Neuronal stem cell (in vitro differentiated cells): Measurements from ENCODE around the gene PARG.
"Not testable (repeated sequence)": the region's sequence is repeated elsewhere in the genome, so short reads cannot be mapped to it uniquely, and the experiment has no call there.

Source experiments
- DNase-seq: peaks from one replicate; pipeline ENCODE4 v3.0.0-alpha.2; 2013; ENCODE audit warnings: low spot score
- H2AFZ ChIP-seq: one replicate; pipeline ENCODE4 v1.6.1; 2013; ENCODE audit warnings: mild to moderate bottlenecking, low read length, inconsistent platforms
- H2AK5ac ChIP-seq: 2 replicates; pipeline ENCODE4 v1.6.1; 2013; ENCODE audit warnings: low read depth, mild to moderate bottlenecking, inconsistent platforms, low read length, moderate library complexity, mixed read lengths
- H2BK120ac ChIP-seq: 2 replicates; pipeline ENCODE4 v1.6.1; 2013; ENCODE audit warnings: low read depth, mild to moderate bottlenecking, inconsistent platforms, low read length, moderate library complexity, mixed read lengths
- H2BK12ac ChIP-seq: one replicate; pipeline ENCODE4 v1.6.1; 2013; ENCODE audit warnings: low read length, inconsistent platforms
- H2BK15ac ChIP-seq: 2 replicates; pipeline ENCODE4 v1.6.1; 2013; ENCODE audit warnings: mild to moderate bottlenecking, low read length, inconsistent platforms, mixed read lengths
- H2BK5ac ChIP-seq: one replicate; pipeline ENCODE4 v1.6.1; 2013; ENCODE audit warnings: inconsistent platforms, mild to moderate bottlenecking, low read length, moderate library complexity
- H3K14ac ChIP-seq: one replicate; pipeline ENCODE4 v1.6.1; 2013; ENCODE audit warnings: low read length, inconsistent platforms
- H3K18ac ChIP-seq: 2 replicates; pipeline ENCODE4 v1.6.1; 2013; ENCODE audit warnings: low read length, inconsistent platforms
- H3K23ac ChIP-seq: 2 replicates; pipeline ENCODE4 v1.6.1; 2013; ENCODE audit warnings: low read depth, mild to moderate bottlenecking, mixed read lengths, low read length, inconsistent platforms; ENCODE audit not compliant: poor library complexity
- H3K27ac ChIP-seq: replicated peaks from 3 replicates; pipeline ENCODE4 v1.5.1; 2013; ENCODE audit warnings: low read length, inconsistent platforms
- H3K27me3 ChIP-seq, 3 experiments: 2 replicates each; pipeline ENCODE4 v1.6.1; 2013; ENCODE audit warnings: low read length in 3 of 3, mild to moderate bottlenecking in 2 of 3, inconsistent platforms in 1 of 3, low read depth in 1 of 3, mixed read lengths in 1 of 3, moderate library complexity in 1 of 3; ENCODE audit not compliant: control insufficient read depth in 3 of 3, insufficient read depth in 3 of 3
- H3K36me3 ChIP-seq, 2 donors: replicated peaks in 1 of 2; 2 replicates each; pipeline ENCODE4 v1.6.1; 2013; ENCODE audit warnings: low read length in 2 of 2; ENCODE audit not compliant: control insufficient read depth in 2 of 2, insufficient read depth in 2 of 2
- H3K4ac ChIP-seq: 2 replicates; pipeline ENCODE4 v1.6.1; 2013; ENCODE audit warnings: inconsistent platforms, mild to moderate bottlenecking, low read length, moderate library complexity
- H3K4me1 ChIP-seq, 2 donors: 1 replicate in 1 of 2; 2 replicates in 1 of 2; pipeline ENCODE4 v1.6.1; 2013; ENCODE audit warnings: low read length in 2 of 2, low read depth in 1 of 2; ENCODE audit not compliant: control insufficient read depth in 2 of 2, insufficient read depth in 1 of 2
- H3K4me2 ChIP-seq: one replicate; pipeline ENCODE4 v1.6.1; 2013; ENCODE audit warnings: mild to moderate bottlenecking, low read length, inconsistent platforms; ENCODE audit not compliant: insufficient read depth, poor library complexity, severe bottlenecking
- H3K4me3 ChIP-seq, 2 donors: 2 replicates each; pipeline ENCODE4 v1.5.1; 2013; ENCODE audit warnings: low read length in 2 of 2, mild to moderate bottlenecking in 2 of 2, inconsistent platforms in 1 of 2, moderate library complexity in 1 of 2
- H3K79me1 ChIP-seq: one replicate; pipeline ENCODE4 v1.6.1; 2013; ENCODE audit warnings: low read depth, mild to moderate bottlenecking, inconsistent platforms, low read length, moderate library complexity
- H3K9ac ChIP-seq: one replicate; pipeline ENCODE4 v1.6.1; 2013; ENCODE audit warnings: mild to moderate bottlenecking, low read depth, low read length, inconsistent platforms; ENCODE audit not compliant: poor library complexity
- H3K9me3 ChIP-seq, 2 donors: replicated peaks in 1 of 2; 2 replicates each; pipeline versions ENCODE3 to v1.6.1; 2013; ENCODE audit warnings: low read length in 2 of 2, mild to moderate bottlenecking in 2 of 2, inconsistent platforms in 1 of 2, low read depth in 1 of 2, mixed read lengths in 1 of 2, moderate library complexity in 1 of 2; ENCODE audit not compliant: control insufficient read depth in 2 of 2, insufficient read depth in 1 of 2
- H4K8ac ChIP-seq: one replicate; pipeline ENCODE4 v1.6.1; 2013; ENCODE audit warnings: low read depth, mild to moderate bottlenecking, inconsistent platforms, low read length, moderate library complexity
- H4K91ac ChIP-seq: one replicate; pipeline ENCODE4 v1.6.1; 2013; ENCODE audit warnings: low read length, low read depth, mild to moderate bottlenecking, inconsistent platforms; ENCODE audit not compliant: poor library complexity
- WGBS, 2 donors: extraction: QIAGEN DNeasy Blood & Tissue Kit; methylation state at CpG; one replicate each; pipeline ENCODE4 v1.1.7; 2013; ENCODE audit warnings: missing lambda C conversion rate in 2 of 2, mixed read lengths in 1 of 2; ENCODE audit not compliant: insufficient read length in 2 of 2, insufficient replicate concordance in 1 of 2; ENCODE audit errors: extremely low coverage in 2 of 2; 5-methylcytosine and 5-hydroxymethylcytosine counted together

Gene PARG

GRCh38 chr10:49922041-49922440 is 19.8 kb downstream of the PARG start:
- not testable (repeated sequence) for H2BK12ac ChIP-seq, H3K9me3 ChIP-seq, H3K27ac ChIP-seq, H3K4ac ChIP-seq, H4K8ac ChIP-seq, H3K4me2 ChIP-seq, H2BK120ac ChIP-seq, H3K79me1 ChIP-seq, H2AFZ ChIP-seq, H3K23ac ChIP-seq, H3K4me3 ChIP-seq, H3K4me1 ChIP-seq, H3K18ac ChIP-seq, H3K14ac ChIP-seq, DNase-seq, H2BK15ac ChIP-seq, H2BK5ac ChIP-seq, H3K27me3 ChIP-seq, H3K9ac ChIP-seq, H2AK5ac ChIP-seq, H4K91ac ChIP-seq
- no CpG with 5 or more reads among the region's 4 CpGs for WGBS, 2 donors
- H3K36me3 ChIP-seq: peaks cover 0 to 29% of the 10 kb centered on the region in 2 donors

GRCh38 chr10:49917927-49918326 is 23.9 kb downstream of the PARG start:
- not testable (repeated sequence) for H3K14ac ChIP-seq

GRCh38 chr10:49916451-49916850 is 25.4 kb downstream of the PARG start:
- H2BK120ac ChIP-seq, H2BK12ac ChIP-seq, H2AK5ac ChIP-seq, H4K91ac ChIP-seq, H3K18ac ChIP-seq, H3K27ac ChIP-seq, H3K4me3 ChIP-seq, H3K4ac ChIP-seq, H3K79me1 ChIP-seq, DNase-seq, H3K4me1 ChIP-seq, H3K23ac ChIP-seq, H3K14ac ChIP-seq, H2BK5ac ChIP-seq, H2AFZ ChIP-seq, H3K4me2 ChIP-seq, H3K27me3 ChIP-seq, H2BK15ac ChIP-seq, H3K9me3 ChIP-seq, H4K8ac ChIP-seq, H3K9ac ChIP-seq: not testable (repeated sequence)
- peaks cover 2 to 43% of the 10 kb centered on the region in 2 donors for H3K36me3 ChIP-seq

More at GRCh38 chr10:49917927-49918326, 23.9 kb downstream of the PARG start:
- not testable (repeated sequence) for H4K91ac ChIP-seq, H3K4ac ChIP-seq, H3K4me3 ChIP-seq, H3K23ac ChIP-seq, H2BK5ac ChIP-seq, H4K8ac ChIP-seq, H2AK5ac ChIP-seq, H3K27me3 ChIP-seq, H2BK120ac ChIP-seq, H2AFZ ChIP-seq, H2BK12ac ChIP-seq, H3K9ac ChIP-seq, H3K4me2 ChIP-seq, H3K18ac ChIP-seq, H3K9me3 ChIP-seq, H3K79me1 ChIP-seq, H2BK15ac ChIP-seq, H3K4me1 ChIP-seq, H3K27ac ChIP-seq, DNase-seq
- H3K36me3 ChIP-seq: peaks cover 2 to 44% of the 10 kb centered on the region in 2 donors

- not testable (repeated sequence) for H3K79me1 ChIP-seq, H2BK12ac ChIP-seq, H4K91ac ChIP-seq, H4K8ac ChIP-seq, H3K4me1 ChIP-seq, H2BK120ac ChIP-seq, H3K4ac ChIP-seq, H3K27ac ChIP-seq, H2AFZ ChIP-seq, DNase-seq, H3K14ac ChIP-seq, H2AK5ac ChIP-seq, H3K27me3 ChIP-seq, H3K9me3 ChIP-seq, H2BK5ac ChIP-seq, H3K18ac ChIP-seq, H3K4me2 ChIP-seq, H2BK15ac ChIP-seq, H3K9ac ChIP-seq, H3K23ac ChIP-seq, H3K4me3 ChIP-seq
- H3K36me3 ChIP-seq: peaks cover 2 to 21% of the 10 kb centered on the region in 2 donors
- no CpG with 5 or more reads among the region's 1 CpG for WGBS, 2 donors
Observed at GRCh38 chr10:49910295-49910694, 31.5 kb downstream of the PARG start.
